Progenitor cell of endocrine pancreas (in vitro differentiated cells): ENCODE results near the gene TLR10. TPM values are rescaled to one million over a fixed set of nuclear protein-coding genes. Genes with fewer than 3 reads are reported as not detected.

Source experiments
- DNase-seq: peaks from one replicate; pipeline ENCODE4 v3.0.0; 2021; ENCODE audit warnings: low spot score; ENCODE audit not compliant: unreplicated experiment
- H3K27ac Mint-ChIP-seq: 2 replicates; pipeline ENCODE4 v1.8.0; 2021; ENCODE audit warnings: mild to moderate bottlenecking, moderate library complexity, mixed read lengths
- H3K27me3 Mint-ChIP-seq: 2 replicates; pipeline ENCODE4 v1.8.0; 2021; ENCODE audit warnings: mixed read lengths
- H3K36me3 Mint-ChIP-seq: 2 replicates; pipeline ENCODE4 v1.8.0; 2022; ENCODE audit warnings: mixed read lengths; ENCODE audit not compliant: insufficient read depth
- H3K4me1 Mint-ChIP-seq: 2 replicates; pipeline ENCODE4 v1.8.0; 2021; ENCODE audit warnings: low read depth, mixed read lengths
- H3K4me3 Mint-ChIP-seq: 2 replicates; pipeline ENCODE4 v1.8.0; 2021; ENCODE audit warnings: low read depth, mild to moderate bottlenecking, moderate library complexity, mixed read lengths
- H3K9me3 Mint-ChIP-seq: 2 replicates; pipeline ENCODE4 v1.8.0; 2021; ENCODE audit warnings: low read depth, mixed read lengths
- total RNA-seq: library from RNA; stranded (reverse); gene quantifications from 2 replicates; pipeline ENCODE4 v1.2.1, GENCODE V29; 2021
- TF ChIP-seq, protein P1 (sequence below): fragments of 200-600 bp; sonication (generic); IDR thresholded peaks from one replicate; pipeline ENCODE4 v1.5.0; 2021; ENCODE audit warnings: antibody characterized with exemption, mild to moderate bottlenecking; ENCODE audit not compliant: unreplicated experiment

The TLR10 gene
- total RNA-seq, 1 donor from 2014 or later: 2.1 TPM

DNA sequence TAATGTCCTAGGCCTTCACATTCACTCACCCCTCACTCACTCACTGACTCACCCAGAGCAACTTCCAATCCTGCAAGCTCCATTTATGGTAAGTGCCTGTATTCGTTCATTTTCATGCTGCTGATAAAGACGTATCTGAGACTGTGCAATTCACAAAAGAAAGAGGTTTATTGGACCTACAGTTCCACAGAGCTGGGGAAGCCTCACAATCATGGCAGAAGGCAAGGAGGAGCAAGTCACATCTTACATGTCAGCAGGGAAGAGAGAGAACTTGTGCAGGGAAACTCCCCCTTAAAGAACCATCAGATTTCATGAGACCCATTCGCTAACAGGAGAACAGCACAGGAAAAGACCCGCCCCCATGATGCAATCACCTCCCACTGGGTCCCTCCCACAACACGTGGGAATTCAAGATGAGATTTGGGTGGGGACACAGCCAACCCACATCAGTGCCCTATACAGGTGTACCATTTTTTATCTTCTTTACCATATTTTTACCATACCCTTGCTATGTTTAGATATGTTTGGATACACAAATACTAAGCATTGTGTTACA lies 40.0 kb upstream of the TLR10 start:
- peaks cover 5% of the 10 kb centered on the region for H3K36me3 Mint-ChIP-seq
- no peak overlapping the region for H3K4me3 Mint-ChIP-seq
- H3K9me3 Mint-ChIP-seq: peaks cover 13% of the 10 kb centered on the region
- no peak for DNase-seq
- TF ChIP-seq, protein P1, sequence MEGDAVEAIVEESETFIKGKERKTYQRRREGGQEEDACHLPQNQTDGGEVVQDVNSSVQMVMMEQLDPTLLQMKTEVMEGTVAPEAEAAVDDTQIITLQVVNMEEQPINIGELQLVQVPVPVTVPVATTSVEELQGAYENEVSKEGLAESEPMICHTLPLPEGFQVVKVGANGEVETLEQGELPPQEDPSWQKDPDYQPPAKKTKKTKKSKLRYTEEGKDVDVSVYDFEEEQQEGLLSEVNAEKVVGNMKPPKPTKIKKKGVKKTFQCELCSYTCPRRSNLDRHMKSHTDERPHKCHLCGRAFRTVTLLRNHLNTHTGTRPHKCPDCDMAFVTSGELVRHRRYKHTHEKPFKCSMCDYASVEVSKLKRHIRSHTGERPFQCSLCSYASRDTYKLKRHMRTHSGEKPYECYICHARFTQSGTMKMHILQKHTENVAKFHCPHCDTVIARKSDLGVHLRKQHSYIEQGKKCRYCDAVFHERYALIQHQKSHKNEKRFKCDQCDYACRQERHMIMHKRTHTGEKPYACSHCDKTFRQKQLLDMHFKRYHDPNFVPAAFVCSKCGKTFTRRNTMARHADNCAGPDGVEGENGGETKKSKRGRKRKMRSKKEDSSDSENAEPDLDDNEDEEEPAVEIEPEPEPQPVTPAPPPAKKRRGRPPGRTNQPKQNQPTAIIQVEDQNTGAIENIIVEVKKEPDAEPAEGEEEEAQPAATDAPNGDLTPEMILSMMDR: no peak
- H3K4me1 Mint-ChIP-seq: no peaks in the 10 kb centered on the region
- peaks cover 9% of the 10 kb centered on the region for H3K27me3 Mint-ChIP-seq
- no peak overlapping the region for H3K27ac Mint-ChIP-seq

DNA sequence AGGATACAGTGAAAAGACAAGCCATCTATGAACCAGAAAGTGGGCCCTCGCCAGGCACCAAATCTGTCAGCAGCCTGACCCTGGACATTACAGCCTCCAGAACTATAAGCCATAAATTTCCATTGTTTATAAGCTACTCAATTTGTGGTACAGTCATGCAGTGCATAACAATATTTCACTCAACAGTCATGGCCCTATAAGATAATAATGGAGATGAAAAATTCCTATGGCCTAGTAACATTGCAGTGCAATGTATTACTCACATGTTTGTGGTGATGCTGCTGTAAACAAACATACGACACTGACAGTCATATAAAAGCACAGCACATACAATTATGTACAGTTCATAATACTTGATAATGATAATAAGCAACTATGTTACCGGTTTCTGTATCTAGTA lies 38.9 kb upstream of the TLR10 start:
- H3K27me3 Mint-ChIP-seq: peaks cover 9% of the 10 kb centered on the region

GRCh38 chr4:38820329-38821061 lies 37.7 kb upstream of the TLR10 start:
- no peak overlapping the region for H3K4me3 Mint-ChIP-seq
- peaks cover 5% of the 10 kb centered on the region for H3K36me3 Mint-ChIP-seq
- no peak overlapping the region for H3K27ac Mint-ChIP-seq
- no peak for DNase-seq
- peaks cover 3% of the 10 kb centered on the region for H3K4me1 Mint-ChIP-seq
- peaks cover 9% of the 10 kb centered on the region for H3K27me3 Mint-ChIP-seq
- TF ChIP-seq, protein P1: no peak
- H3K9me3 Mint-ChIP-seq: peaks cover 13% of the 10 kb centered on the region

More for the DNA sequence above, 38.9 kb upstream of the TLR10 start:
- Mint-ChIP-seq H3K9me3 (peaks cover 13% of the 10 kb centered on the region), H3K36me3 (peaks cover 5% of the 10 kb centered on the region), H3K27ac (no peak overlapping the region), H3K4me3 (no peak overlapping the region), H3K4me1 (no peaks in the 10 kb centered on the region)
- TF ChIP-seq, protein P1: no peak
- DNase-seq: no peak

DNA sequence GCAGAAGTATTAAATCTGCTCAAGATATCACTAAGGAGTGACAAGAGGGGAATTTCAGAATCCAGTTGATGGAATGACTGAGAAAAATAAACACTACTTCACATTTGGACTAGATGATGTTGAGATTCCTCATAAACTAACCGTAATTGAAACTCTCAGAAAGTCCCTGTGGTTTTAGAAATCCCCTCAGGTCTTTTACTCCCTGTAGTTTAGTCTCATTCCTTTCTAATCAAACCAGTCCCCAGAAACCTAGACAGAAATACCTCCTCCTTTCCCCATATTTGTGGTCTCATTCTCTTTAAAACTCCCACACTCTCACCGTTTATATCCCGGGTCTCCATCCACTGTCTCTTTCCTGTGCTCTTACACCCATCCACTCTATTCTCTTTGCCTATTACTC lies 36.8 kb upstream of the TLR10 start:
- Mint-ChIP-seq H3K27me3 (peaks cover 9% of the 10 kb centered on the region), H3K36me3 (peaks cover 5% of the 10 kb centered on the region), H3K4me1 (peaks cover 3% of the 10 kb centered on the region), H3K27ac (no peak overlapping the region), H3K4me3 (no peak overlapping the region), H3K9me3 (peaks cover 17% of the 10 kb centered on the region)
- DNase-seq: no peak
- TF ChIP-seq, protein P1: no peak

DNA sequence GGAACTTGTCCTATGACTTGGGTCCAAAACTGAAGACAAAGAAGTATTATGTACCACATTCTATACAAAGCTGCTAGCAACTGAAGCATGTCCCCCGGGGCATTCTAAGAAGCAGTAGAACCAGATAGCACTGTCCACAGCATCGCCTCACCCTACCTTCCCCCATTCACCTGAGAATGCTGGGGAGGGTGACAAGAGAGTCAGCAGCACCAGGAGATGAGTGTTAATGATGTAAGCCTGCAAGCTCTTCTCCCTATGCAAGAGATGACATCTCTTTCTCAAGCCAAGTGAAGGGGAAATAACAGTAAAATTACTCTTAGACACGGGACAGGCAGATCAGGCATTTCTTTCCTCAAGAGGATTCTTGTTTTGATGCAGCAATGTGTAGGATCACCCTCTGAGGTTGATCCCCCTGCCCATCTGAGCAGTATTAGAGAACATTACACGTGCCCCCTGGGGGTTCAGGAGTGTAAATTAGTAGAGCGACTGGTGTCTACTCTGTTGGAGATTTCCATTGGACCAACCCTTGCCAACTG lies 35.7 kb upstream of the TLR10 start:
- H3K9me3 Mint-ChIP-seq: peaks cover 17% of the 10 kb centered on the region
- no peak overlapping the region for H3K4me3 Mint-ChIP-seq
- peaks cover 5% of the 10 kb centered on the region for H3K36me3 Mint-ChIP-seq
- H3K4me1 Mint-ChIP-seq: peaks cover 3% of the 10 kb centered on the region
- no peak overlapping the region for H3K27ac Mint-ChIP-seq
- DNase-seq: no peak
- H3K27me3 Mint-ChIP-seq: peaks cover 9% of the 10 kb centered on the region
- TF ChIP-seq, protein P1: no peak
